ENCODE results near the gene PNMA1. TPM values are rescaled to one million over a fixed set of nuclear protein-coding genes. Genes with fewer than 3 reads are reported as not detected.

Gene PNMA1
- total RNA-seq, 2 donors from 2014 or later: 15.3 to 47.1 TPM

Small RNAs within 50 kb of the gene (microRNA-seq; reads per million reads assigned to microRNA genes)
- gene MIR4505: 0 to 5.4 reads per million in 2 donors

Other genes with a start within 250 kb of the PNMA1 start
- gene RIOX1, start 223.5 kb downstream of the PNMA1 start, total RNA-seq: 10 to 100 TPM; 10.2 to 10.3 TPM
- gene ACOT1, start 177.2 kb downstream of the PNMA1 start, total RNA-seq: 10 to 100 TPM in 1 of 2 donors, 1 to 10 TPM in 1; 7.2 to 13.2 TPM
- 1 to 10 TPM in 1 of 2 donors, under 1 TPM in 1; 0.59 to 2.2 TPM for gene HEATR4, start 155.4 kb downstream of the PNMA1 start, total RNA-seq
- gene ACOT2, start 145.2 kb downstream of the PNMA1 start, total RNA-seq: 10 to 100 TPM; 41.2 to 54.2 TPM
- 1 to 10 TPM; 2.3 to 3.4 TPM for gene ACOT4, start 122.5 kb downstream of the PNMA1 start, total RNA-seq
- gene ACOT6, start 101.9 kb downstream of the PNMA1 start, total RNA-seq: not detected
- 1 to 10 TPM; 6.3 to 6.4 TPM for gene DNAL1, start 69.4 kb downstream of the PNMA1 start, total RNA-seq
- gene PTGR2, start 137.4 kb upstream of the PNMA1 start, total RNA-seq: 10 to 100 TPM; 14.7 to 16.0 TPM
- 10 to 100 TPM; 40.1 to 40.2 TPM for gene ZNF410, start 172.5 kb upstream of the PNMA1 start, total RNA-seq
- gene FAM161B, start 235.7 kb upstream of the PNMA1 start, total RNA-seq: 1 to 10 TPM; 4.6 to 5.9 TPM
- gene COQ6, start 235.9 kb upstream of the PNMA1 start, total RNA-seq: 10 to 100 TPM; 18.5 to 21.5 TPM